RKO (cell line): Measurements from ENCODE around the gene PTH2R.
"Not testable (repeated sequence)": the region's sequence is repeated elsewhere in the genome, so short reads cannot be mapped to it uniquely, and the experiment has no call there.

Experiments used
- DNase-seq: peaks from one replicate; pipeline ENCODE4 v3.0.0-alpha.2; 2016; ENCODE audit warnings: low spot score

PTH2R gene

GRCh38 chr2:208485390-208485789 lies 78.8 kb downstream of the PTH2R start:
- no peak for DNase-seq

GRCh38 chr2:208488686-208489564 lies 82.3 kb downstream of the PTH2R start:
- DNase-seq = no peak

GRCh38 chr2:208489687-208490086 lies 83.1 kb downstream of the PTH2R start:
- no peak for DNase-seq

- DNase-seq = no peak
These were observed 83.9 kb downstream of the PTH2R start for GRCh38 chr2:208490492-208490891.

- DNase-seq = no peak
These were observed 85.0 kb downstream of the PTH2R start for GRCh38 chr2:208491641-208492040.

- no peak for DNase-seq
These were observed 85.5 kb downstream of the PTH2R start for GRCh38 chr2:208492069-208492468.

- no peak for DNase-seq
These were observed 86.6 kb downstream of the PTH2R start for GRCh38 chr2:208493186-208493585.

GRCh38 chr2:208496129-208496528 lies 89.5 kb downstream of the PTH2R start:
- no peak for DNase-seq

- no peak for DNase-seq
These were observed 94.6 kb downstream of the PTH2R start for GRCh38 chr2:208501206-208501605.

GRCh38 chr2:208502288-208502687 lies 95.7 kb downstream of the PTH2R start:
- no peak for DNase-seq

- DNase-seq = not testable (repeated sequence)
These were observed 98.8 kb downstream of the PTH2R start for GRCh38 chr2:208505365-208505764.

GRCh38 chr2:208509586-208509985 lies 103.0 kb downstream of the PTH2R start:
- no peak for DNase-seq

- DNase-seq = no peak
These were observed 104.4 kb downstream of the PTH2R start for GRCh38 chr2:208511016-208511415.

- no peak for DNase-seq
These were observed 105.0 kb downstream of the PTH2R start for GRCh38 chr2:208511573-208511972.

GRCh38 chr2:208515099-208515498 lies 108.5 kb downstream of the PTH2R start:
- no peak for DNase-seq

- not testable (repeated sequence) for DNase-seq
These were observed 116.5 kb downstream of the PTH2R start for GRCh38 chr2:208523069-208523468.

GRCh38 chr2:208525165-208525564 lies 118.6 kb downstream of the PTH2R start:
- not testable (repeated sequence) for DNase-seq

GRCh38 chr2:208529796-208530195 lies 123.2 kb downstream of the PTH2R start:
- DNase-seq = no peak

GRCh38 chr2:208531361-208531760 lies 124.8 kb downstream of the PTH2R start:
- no peak for DNase-seq

GRCh38 chr2:208535578-208535977 lies 129.0 kb downstream of the PTH2R start:
- not testable (repeated sequence) for DNase-seq

- DNase-seq = no peak
These were observed 134.9 kb downstream of the PTH2R start for GRCh38 chr2:208541461-208541988.

GRCh38 chr2:208541989-208542464 lies 135.4 kb downstream of the PTH2R start:
- no peak for DNase-seq

GRCh38 chr2:208542465-208543041 lies 136.0 kb downstream of the PTH2R start:
- no peak for DNase-seq
